GM19193 (cell line): ENCODE measurements around the gene PID1.

Experiments
- POLR2A ChIP-seq: IDR thresholded peaks from 4 replicates; pipeline ENCODE4 v1.6.1; 2011; ENCODE audit not compliant: insufficient read depth, insufficient read length; ENCODE audit errors: extremely low read depth

The PID1 gene

GRCh38 chr2:229054311-229054710 is 216.8 kb downstream of the PID1 start:
- no peak for TF ChIP-seq POLR2A

DNA sequence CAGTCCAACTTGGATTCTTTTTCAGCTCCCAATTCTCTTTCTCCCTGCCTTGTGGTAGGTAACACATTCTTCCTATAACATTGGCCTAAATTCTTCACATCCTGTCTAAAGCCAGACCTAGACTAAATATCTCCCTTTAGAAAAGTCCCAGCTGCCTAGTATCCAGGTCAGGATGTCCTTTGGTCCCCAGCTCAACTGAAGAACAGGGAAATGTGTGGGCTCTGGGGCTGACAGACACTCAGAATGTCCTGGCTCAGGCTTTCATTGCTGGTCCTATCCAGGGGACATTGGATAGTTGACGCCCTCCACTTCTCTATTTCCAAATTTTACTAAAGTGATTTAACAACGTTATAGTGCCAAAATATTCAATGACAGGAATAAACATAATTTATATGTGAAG is 219.3 kb downstream of the PID1 start:
- TF ChIP-seq POLR2A: no peak

GRCh38 chr2:229050133-229050532 is 221.0 kb downstream of the PID1 start:
- no peak for TF ChIP-seq POLR2A

- no peak for TF ChIP-seq POLR2A
Measured at GRCh38 chr2:229048134-229048533, 223.0 kb downstream of the PID1 start.

DNA sequence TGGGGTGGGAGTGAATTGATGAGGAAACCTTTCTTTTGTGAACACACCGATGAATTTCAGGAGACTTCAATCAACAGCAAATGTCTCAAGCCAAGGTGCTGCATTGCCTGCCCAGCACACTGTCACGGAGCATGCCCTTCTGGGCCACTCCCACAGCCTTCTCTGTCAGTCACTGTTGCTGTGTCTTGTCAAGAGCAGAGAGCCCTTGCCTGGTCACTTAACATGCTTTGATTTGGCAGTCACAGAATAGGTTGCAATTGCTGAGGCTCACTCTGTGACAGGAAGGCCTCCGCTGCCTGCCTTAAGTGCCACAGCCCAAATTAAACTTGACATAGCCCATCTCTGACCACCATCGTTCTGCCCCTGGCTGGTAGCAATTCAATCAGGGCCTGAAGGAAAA is 225.4 kb downstream of the PID1 start:
- no peak for TF ChIP-seq POLR2A

DNA sequence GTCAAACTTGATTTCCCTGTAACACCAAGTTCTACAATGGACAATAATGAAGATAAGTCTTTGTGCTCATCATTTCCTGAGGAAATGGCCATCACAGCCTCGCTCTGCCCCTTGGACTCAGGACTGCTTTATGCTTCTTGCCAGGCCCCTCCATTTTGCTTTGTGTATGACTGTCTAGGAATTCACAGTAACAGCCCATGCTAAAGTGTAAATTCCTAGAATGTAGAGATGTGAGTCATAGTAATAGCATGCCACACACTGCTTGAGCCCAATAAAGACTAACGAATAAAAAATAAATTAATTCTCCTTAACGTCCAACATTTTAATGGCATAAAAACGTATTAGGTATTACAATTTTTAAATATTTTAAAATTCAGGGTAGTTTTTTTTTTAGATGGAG is 226.5 kb downstream of the PID1 start:
- no peak for TF ChIP-seq POLR2A

- no peak for TF ChIP-seq POLR2A
Measured at GRCh38 chr2:229043681-229044080, 227.4 kb downstream of the PID1 start.

DNA sequence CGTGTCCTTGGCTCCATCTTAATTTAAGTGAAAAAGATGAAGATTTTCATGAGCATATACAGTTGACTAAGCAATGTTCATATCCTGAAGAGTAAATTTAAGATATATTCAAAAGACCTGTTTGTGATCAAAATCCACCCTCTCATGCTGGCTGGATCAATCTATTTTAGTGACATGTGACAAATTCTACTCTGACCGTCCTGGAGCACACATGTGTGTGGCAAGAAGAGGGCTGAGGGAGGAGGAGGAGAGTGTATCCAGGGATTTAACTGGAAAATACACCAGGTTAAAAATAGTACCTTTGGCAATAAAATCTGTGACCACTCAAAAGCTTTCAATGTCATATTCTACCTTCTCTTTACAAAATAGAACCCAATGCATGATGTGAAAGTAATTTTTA is 228.7 kb downstream of the PID1 start:
- TF ChIP-seq POLR2A: no peak

DNA sequence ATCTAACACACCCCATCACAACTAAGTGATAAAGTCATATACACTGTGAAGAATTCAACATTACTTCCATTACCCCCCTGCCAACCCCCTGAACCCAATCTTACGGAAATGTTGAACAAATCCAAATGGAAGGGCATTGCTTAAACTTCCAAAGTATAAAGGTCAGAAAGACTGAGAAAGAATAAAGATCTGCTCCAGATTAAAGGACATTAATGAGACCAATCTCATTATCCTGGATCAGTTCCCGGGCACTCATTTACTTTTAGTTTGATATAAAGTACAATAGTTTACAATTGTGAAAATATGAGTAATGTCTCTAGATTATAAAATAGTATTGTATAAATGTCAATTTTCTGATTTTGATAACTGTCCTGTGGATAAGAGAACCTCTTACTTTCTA is 229.4 kb downstream of the PID1 start:
- TF ChIP-seq POLR2A: no peak

- no peak for TF ChIP-seq POLR2A
Measured at GRCh38 chr2:229037621-229038020, 233.5 kb downstream of the PID1 start.

- no peak for TF ChIP-seq POLR2A
Measured at GRCh38 chr2:229033816-229034215, 237.3 kb downstream of the PID1 start.

DNA sequence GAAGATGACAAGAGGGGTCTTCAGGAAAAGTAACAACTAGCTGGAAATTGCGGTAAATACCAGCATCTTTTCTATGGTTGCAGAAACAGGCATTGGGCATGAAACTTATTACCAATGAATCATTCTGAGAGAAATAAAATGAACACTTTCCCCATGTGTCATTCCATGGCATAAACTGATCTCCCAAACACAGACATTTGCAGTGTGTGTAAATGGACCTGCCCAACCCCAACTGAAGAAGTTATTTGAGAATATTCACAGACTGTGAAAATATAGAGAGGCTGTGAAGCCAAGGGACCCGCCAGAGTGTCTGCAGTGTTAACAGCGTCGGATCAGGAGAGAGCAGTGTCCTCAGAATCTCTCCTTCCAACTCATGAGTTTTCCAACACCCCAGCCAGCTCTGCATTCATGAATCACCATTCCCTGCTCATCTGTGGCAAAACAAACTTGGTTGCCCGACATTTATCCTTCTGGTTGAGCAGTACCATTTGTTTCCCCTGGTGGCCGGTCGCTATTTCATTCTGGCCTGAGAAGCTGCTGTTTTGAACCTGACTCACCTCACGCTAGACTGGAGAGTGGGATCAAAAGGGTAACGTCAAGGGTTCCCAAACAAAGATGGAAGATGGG is 238.4 kb downstream of the PID1 start:
- TF ChIP-seq POLR2A: no peak

DNA sequence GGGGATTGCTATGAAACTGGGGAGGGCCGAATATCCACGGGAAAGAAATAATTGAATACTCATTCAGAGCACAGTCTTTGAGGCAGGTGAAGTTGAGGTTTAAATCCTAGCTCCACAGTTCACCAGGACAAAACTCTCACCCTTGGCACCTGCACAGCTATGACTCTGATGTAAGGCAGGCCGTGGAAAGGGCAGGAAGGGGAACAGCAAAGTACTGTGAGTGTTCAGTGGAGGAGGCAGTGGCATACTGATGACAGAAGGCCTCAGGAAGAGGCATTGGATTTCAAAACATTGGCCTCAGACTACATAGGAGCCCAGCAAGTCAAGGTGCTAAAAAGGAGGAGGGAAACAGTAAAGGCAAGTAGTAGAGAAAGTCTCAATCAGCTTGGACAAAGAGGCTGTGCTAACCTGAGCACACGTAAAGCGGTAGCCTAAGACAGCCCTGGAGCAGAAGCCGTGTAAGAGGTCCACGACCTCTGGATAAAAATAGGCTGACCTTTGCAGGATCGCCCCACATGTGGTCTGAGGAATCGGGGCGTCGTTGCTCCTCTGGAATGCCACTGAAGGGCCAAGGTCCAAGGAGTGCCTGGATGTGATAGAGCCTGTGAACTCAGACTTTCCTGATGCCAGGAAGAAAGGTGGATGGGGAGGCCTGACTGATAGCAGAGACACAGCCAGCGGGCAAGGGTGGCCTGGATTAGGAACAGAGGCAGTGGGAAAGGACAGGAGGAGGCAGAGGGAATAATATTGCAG is 243.6 kb downstream of the PID1 start:
- no peak for TF ChIP-seq POLR2A

- no peak for TF ChIP-seq POLR2A
Measured at GRCh38 chr2:229025653-229026052, 245.4 kb downstream of the PID1 start.

DNA sequence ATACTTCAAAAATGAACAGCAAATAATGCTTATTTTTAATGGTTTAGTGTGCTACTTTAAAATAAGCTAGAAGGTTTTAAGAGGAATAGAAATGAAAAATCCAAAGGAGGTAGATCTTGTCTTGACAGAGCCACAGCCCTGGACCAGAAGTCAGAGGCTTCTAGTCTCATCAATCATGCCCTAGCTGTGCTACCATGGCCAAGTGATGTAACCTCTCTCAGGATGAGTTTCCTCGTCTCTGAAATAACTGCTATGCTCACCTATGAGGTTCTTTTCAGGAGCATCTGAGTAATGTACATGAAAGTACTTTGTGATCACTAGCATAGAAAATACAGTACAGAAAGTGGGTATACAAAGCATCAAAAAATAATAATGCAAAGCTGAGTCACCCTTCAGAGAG is 248.4 kb downstream of the PID1 start:
- no peak for TF ChIP-seq POLR2A

DNA sequence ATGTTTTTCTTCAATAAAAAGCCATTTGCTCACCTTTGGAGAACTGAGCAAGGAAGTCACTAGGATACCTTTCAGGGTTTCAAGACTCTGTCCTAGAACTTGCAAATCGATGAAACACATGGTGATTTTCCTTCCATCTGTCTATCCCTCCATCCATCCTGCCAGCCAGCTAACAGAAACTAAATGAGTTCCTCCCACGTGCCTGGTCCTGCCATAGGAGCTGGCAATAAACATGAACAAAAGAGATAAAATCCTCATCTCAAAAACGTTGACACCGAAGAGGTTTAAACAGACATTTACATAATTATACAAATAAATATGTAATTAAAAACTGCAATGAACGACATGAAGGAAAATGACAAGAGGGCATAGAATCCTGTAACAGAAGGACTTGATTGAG is 249.0 kb downstream of the PID1 start:
- no peak for TF ChIP-seq POLR2A
